Measurements from ENCODE around the gene PTPRC.

Gene PTPRC

DNA sequence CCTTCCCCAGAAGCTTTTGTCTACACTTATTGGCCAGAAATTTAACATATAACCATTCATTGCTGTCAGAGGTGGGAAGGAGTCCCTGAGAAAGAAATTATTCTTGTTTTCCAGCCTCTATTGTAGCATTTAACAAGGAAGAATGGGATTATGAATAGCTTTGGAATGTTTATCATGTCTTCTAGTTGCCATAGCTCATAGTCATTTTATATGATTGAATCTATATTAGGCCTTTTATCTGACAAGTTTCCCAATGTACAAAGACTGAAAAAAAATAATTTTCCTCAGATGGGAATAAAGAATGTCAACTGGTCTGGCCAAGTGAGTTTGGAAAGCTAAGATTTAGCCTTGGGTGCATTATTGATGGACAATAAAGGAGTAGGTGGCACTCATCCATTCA is 28.3 kb downstream of the PTPRC start:
- TF ChIP-seq, protein P1, sequence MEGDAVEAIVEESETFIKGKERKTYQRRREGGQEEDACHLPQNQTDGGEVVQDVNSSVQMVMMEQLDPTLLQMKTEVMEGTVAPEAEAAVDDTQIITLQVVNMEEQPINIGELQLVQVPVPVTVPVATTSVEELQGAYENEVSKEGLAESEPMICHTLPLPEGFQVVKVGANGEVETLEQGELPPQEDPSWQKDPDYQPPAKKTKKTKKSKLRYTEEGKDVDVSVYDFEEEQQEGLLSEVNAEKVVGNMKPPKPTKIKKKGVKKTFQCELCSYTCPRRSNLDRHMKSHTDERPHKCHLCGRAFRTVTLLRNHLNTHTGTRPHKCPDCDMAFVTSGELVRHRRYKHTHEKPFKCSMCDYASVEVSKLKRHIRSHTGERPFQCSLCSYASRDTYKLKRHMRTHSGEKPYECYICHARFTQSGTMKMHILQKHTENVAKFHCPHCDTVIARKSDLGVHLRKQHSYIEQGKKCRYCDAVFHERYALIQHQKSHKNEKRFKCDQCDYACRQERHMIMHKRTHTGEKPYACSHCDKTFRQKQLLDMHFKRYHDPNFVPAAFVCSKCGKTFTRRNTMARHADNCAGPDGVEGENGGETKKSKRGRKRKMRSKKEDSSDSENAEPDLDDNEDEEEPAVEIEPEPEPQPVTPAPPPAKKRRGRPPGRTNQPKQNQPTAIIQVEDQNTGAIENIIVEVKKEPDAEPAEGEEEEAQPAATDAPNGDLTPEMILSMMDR (IDR thresholded peaks at IDR 0.05; ENCODE audit: extremely low read depth, missing control alignments) = no peak
- DNase-seq (ENCODE audit: low spot score) = no peak

DNA sequence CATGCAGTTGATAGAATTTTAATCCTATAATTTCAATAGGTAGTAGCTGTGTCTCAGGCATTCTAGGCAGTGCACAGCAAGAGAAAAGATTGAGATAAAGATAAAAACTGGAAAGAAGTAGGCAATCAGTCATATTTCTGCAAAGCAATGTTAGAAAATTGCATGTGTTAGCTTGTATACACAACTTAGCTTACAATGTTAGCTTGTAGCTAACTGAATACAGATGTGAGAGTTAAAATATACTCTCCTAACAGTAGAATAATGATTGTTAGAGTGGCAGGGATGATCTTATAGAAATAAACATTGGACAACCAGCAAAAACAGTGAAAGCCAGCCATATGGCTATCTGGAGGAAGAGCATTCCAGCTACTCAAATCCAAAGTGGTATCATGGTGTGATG is 29.0 kb downstream of the PTPRC start:
- TF ChIP-seq, protein P1 (IDR thresholded peaks at IDR 0.05; ENCODE audit: extremely low read depth, missing control alignments) = no peak

DNA sequence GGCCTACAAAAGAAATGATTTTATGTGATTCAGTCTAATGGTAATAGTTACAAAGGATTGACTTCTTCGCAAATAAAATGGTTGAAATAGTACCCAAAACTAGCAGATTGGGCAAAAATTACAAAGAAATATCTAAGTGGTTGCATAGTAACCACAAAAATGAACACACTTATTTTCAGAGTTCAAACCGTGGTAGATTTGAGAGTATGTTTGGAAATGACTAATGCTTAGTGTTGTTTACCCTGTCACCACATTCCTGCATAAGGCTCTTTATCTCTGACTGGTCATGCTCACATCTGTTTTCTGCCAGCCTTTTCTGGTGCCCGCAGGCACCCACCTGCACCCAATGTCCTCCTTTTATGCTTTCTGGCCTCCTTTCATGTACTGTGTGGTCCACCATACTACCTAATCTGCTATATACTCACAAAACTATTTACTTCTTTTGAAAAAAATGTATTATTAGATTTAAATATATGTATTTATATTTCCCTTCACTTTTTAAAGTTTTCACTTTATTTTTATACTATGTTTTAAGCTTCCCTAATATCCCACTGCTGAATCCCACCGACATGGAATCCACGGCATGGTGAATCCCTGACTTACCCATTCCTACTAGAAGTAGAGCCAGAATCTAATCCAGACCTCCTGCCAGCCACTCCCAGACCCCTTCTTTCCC is 30.3 kb downstream of the PTPRC start:
- TF ChIP-seq, protein P1 (IDR thresholded peaks at IDR 0.05; ENCODE audit: extremely low read depth, missing control alignments) = no peak
- DNase-seq (ENCODE audit: low spot score) = peak; percentile 38

More for the DNA sequence above, 29.0 kb downstream of the PTPRC start:
- no peak for DNase-seq (ENCODE audit: low spot score)

DNA sequence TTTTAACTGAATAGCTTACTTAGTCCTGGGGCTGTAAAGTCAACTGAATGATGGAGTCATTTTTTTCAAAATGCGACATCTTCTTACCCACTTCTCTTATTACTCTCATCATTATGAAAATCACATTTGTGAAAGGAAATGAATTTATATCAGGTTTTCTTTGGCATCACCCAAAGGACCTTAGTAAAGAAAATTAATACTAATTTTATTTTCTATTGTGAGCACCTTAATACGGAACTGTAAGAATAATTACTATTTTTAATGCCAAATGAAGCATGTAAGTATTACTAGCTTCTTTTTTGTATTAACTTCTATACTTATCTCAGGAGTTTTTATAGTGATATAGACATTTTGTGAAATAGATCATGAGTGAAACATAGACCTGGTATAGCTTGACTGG is 30.9 kb downstream of the PTPRC start:
- TF ChIP-seq, protein P1 (IDR thresholded peaks at IDR 0.05; ENCODE audit: extremely low read depth, missing control alignments) = no peak
- DNase-seq (ENCODE audit: low spot score) = no peak

DNA sequence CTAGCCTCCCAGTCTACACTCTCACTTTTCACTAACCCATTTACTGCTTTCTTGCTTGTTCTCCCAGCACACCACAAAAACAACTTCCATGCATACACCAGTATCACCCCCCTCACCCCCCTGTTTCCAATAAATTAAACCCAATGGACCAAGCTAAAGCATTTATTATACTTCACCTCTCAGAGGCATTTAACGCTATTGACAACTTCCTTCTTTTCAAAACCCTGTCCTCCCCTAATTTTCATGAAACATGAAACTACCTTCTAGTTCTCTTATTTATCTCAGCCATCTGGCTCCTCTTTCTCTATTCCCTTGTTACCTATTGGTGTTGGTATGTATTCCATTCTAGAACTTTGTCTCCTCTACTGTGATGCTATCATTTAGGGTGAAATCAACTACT is 32.3 kb downstream of the PTPRC start:
- TF ChIP-seq, protein P1 (IDR thresholded peaks at IDR 0.05; ENCODE audit: extremely low read depth, missing control alignments) = no peak
- DNase-seq (ENCODE audit: low spot score) = peak; percentile 18

DNA sequence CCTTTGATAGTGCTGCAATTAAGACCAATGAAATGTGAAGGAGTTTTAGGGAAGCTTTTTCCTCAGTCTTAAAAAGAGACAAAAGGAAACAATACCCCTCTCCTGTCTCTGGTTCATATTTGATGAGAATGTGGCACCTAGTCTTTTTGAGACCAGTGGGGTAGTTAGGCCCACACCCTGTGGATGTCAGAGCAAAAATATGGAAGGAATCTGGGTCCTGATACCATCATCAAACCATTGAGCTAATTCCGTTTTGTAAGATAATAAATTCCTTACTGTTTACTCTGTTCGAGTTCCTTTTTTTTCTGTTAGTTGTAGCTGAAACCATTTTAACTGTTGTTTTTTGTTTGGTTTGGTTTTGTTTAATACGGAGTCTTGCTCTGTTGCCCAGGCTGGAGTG is 33.3 kb downstream of the PTPRC start:
- no peak for DNase-seq (ENCODE audit: low spot score)

DNA sequence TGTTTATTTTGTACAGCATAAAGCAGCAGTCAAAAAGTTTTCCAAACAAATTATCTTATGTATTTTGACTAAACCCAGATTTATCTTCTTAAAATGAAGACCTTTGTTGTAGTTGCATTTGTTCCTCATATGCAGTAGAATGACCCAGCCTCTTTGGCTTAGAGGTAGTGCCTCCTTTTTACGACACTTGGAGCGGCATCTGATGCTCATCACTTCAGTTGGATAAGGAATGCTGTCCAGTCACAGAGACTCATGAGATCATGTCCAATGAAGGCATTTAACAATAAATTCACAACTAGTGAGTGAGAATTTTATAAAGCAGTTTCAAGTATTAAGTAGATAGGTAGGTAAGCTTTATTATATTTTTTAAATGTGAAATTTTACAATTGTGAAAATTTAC is 35.2 kb downstream of the PTPRC start:
- TF ChIP-seq, protein P1 (IDR thresholded peaks at IDR 0.05; ENCODE audit: extremely low read depth, missing control alignments) = no peak
- no peak for DNase-seq (ENCODE audit: low spot score)

More for the DNA sequence above, 33.3 kb downstream of the PTPRC start:
- TF ChIP-seq, protein P1 (IDR thresholded peaks at IDR 0.05; ENCODE audit: extremely low read depth, missing control alignments) = no peak

Measured in GM20000 (cell line).